Motor neuron (in vitro differentiated cells): ENCODE results near the gene SLC66A1. TPM values are rescaled to one million over a fixed set of nuclear protein-coding genes. Genes with fewer than 3 reads are reported as not detected.

Experiments used
- ATAC-seq, 8 experiments: fragments of 200-7000 bp; cut with Tn5 transposase; replicated peaks in 6 of 8; 2 replicates each; pipeline ENCODE4 v1.8.0; 2021; ENCODE audit warnings: mild to moderate bottlenecking in 8 of 8, moderate library complexity in 8 of 8
- H3K27ac ChIP-seq, 2 donors: fragments of 250-450 bp; sonication (Bioruptor Pico); 2 replicates each; pipeline ENCODE4 v1.9.0; 2021; ENCODE audit warnings: antibody characterized with exemption in 2 of 2, mild to moderate bottlenecking in 2 of 2, moderate library complexity in 1 of 2
- H3K4me1 ChIP-seq, 2 donors: fragments of 250-450 bp; sonication (Bioruptor Pico); replicated peaks in 1 of 2; 2 replicates each; pipeline ENCODE4 v1.6.1; 2021; ENCODE audit warnings: antibody characterized with exemption in 2 of 2, mild to moderate bottlenecking in 2 of 2, moderate library complexity in 1 of 2
- H3K4me3 ChIP-seq, 5 donors: fragments of 250-450 bp; sonication (Bioruptor Pico); 2 replicates each; pipeline ENCODE4 v1.9.0; 2021; ENCODE audit warnings: antibody characterized with exemption in 5 of 5, mild to moderate bottlenecking in 5 of 5, moderate library complexity in 4 of 5
- WGBS, 10 experiments: fragments of 450-650 bp; shearing (Covaris generic); methylation state at CpG; one replicate each; pipeline ENCODE4 v1.0.0; 2022; 5-methylcytosine and 5-hydroxymethylcytosine counted together
- in situ Hi-C, 9 experiments: fragments of 400-800 bp; cut with MboI; loops; one replicate each; pipeline ENCODE4 v1.15.0; 2021; ENCODE audit warnings: low sequenced_read_pairs in 9 of 9, low pct_unique_long_range_greater_than_20kb in 2 of 9; ENCODE audit not compliant: unreplicated experiment in 9 of 9
- total RNA-seq, 8 experiments: library from RNA; unstranded; fragments of 300-600 nt; gene quantifications; 2 replicates each; pipeline versions ENCODE4 v1.2.3 to v1.2.4, GENCODE V29; 2022

Gene SLC66A1
- total RNA-seq, 8 experiments from 2014 or later: 11.2 to 30.1 (median 15.5) TPM

DNA sequence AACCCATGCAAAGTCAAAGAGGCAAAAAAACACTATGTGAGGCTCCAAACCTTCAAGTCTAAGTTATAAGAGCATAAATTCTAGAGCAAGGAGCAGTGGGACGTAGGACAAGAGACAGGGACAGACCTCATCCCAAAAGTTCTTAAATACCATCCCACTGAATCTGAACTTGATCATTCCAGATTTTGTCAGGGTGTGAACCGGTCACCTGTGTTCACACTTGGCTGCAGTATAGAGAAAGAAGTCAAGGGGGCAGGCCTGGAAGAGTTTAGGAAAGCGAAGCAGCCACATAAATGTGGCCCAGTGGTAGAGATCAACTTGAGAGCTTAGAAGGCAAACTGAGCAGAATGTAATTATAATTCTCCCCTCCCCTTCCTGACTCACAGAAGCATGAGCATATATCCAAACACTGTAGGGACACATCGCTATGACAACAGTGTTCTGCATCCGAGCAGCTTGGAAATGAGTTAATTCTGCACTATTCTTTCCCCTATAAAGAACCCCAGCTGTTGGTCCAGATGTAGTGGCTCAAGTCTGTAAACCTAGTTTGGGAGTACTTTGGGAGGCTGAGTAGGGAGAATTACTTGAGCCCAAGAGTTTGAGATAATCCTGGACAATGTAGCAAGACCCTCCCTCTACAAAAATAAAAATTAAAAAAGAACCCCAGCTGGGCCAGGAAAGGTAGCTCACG is 2.9 kb upstream of the SLC66A1 start:
- Histone ChIP-seq H3K4me3 (no peak overlapping the region), H3K27ac (no peak overlapping the region), H3K4me1 (peaks cover 13% of the 10 kb centered on the region in 2 donors)
- 57 to 93% (median 81%) methylated on average over 2 to 6 of the region's 6 CpGs; no CpG with 5 or more reads in 2 of the 10 experiments for WGBS, 10 experiments
- in situ Hi-C loops: loop anchor here in 1 of 9 experiments (10.0 kb wide), 1 partner anchor 54 kb away; the partner anchor contains the start of genes EMC1 and MRTO4
- ATAC-seq: peak in 2 of 8 experiments; percentile 2 to 7

DNA sequence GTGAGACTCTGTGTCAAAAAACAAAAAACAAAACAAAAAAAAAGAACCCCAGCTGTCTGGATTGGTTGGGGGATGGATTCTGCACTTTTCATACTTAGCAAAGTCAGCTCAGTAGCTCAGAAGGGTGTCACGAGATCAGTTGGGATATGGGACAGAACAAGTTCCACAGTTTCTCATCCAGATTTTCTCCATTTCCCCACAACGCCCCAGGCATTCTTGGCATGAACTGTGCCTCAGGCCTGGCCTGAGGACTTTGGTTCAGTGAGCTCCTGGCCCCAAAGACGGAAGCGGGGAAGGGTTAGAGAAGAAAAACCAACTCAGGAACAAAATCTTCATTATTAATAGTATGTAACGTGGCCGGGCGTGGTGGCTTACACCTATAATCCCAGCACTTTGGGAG is 2.1 kb upstream of the SLC66A1 start:
- Histone ChIP-seq H3K4me3 (no peak overlapping the region), H3K4me1 (peaks cover 13% of the 10 kb centered on the region in 2 donors), H3K27ac (no peak overlapping the region)
- in situ Hi-C loops: no loop called here
- no peak for ATAC-seq
- WGBS, 10 experiments: 62 to 93% (median 85%) methylated on average over 1 to 7 of the region's 7 CpGs; no CpG with 5 or more reads in 2 of the 10 experiments

DNA sequence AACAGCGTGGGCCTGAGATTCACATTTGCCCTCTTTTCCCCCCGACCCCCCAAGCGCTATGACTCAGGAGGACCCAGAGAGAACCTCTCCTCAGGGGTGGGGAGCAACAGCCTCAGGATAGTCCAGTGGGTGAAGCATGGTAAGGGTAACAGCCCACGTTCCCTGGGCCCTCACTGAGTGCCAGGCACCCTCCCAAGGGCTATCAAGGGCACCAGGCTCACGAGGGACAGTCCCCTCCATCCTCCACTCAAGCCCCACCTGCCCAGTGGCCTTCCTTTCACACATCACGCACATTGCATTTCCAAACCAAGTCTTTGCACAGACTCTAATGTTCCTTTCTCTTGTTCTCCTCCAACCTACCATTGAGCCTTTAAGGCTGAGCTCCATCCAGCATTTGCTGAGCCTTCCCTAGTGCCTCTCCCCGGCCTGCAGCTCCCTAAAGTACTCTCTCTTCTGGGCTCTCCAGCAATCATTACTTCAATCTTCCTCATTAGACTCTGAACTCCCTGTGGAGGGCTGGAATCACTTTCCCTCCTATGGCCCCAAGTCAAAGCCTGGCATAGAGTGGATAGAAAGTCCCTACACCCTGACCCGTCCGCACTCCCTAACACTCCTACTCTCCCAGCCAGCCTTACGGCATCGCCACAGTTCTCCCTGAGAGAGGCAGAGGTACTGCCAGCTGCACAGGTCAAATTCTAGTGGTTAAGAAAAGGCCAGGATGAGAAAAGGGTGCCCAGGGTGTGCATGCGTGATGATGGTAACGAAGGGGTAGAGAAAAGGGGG is 1.2 kb upstream of the SLC66A1 start:
- peak overlapping the region in 1 of 2 donors; percentile 69 for H3K27ac ChIP-seq
- peak overlapping the region; percentile 64 to 98 (median 81) for H3K4me3 ChIP-seq
- 0 to 41% (median 20%) methylated on average over 2 to 11 of the region's 13 CpGs; no CpG with 5 or more reads in 4 of the 10 experiments for WGBS, 10 experiments
- in situ Hi-C loops: no loop called here
- peak; percentile 1 to 4 (median 2) for ATAC-seq
- H3K4me1 ChIP-seq: peaks cover 13% of the 10 kb centered on the region in 2 donors

DNA sequence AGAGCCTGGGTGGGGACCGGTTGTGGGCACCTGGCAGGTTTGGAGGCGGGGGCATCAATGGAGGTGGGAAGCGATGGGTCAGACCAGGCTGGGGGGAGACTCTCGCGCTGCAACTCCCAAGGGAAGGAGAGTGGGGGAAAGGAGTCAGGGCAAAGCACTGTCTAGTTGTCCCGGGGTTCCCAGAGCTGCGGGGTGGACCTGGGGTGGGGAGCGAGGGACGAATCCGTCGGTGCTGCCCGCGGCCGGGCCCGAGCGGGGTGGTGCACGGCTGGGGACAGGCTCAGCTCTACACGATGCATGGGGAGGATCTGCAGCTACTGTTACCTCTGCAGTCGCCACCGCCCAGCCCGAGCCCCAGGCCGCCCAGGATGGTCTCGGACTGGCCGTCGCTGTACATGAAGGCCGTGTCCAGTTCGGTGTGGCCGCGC is 609 bp upstream of the SLC66A1 start:
- peaks cover 13% of the 10 kb centered on the region in 2 donors for H3K4me1 ChIP-seq
- peak overlapping the region; percentile 64 to 98 (median 81) for H3K4me3 ChIP-seq
- peak overlapping the region; percentile 67 to 69 for H3K27ac ChIP-seq
- peak; percentile 40 to 70 (median 65) for ATAC-seq
- in situ Hi-C loops: no loop called here
- 0% methylated on average over 2 to 10 of the region's 29 CpGs; no CpG with 5 or more reads in 8 of the 10 experiments for WGBS, 10 experiments

DNA sequence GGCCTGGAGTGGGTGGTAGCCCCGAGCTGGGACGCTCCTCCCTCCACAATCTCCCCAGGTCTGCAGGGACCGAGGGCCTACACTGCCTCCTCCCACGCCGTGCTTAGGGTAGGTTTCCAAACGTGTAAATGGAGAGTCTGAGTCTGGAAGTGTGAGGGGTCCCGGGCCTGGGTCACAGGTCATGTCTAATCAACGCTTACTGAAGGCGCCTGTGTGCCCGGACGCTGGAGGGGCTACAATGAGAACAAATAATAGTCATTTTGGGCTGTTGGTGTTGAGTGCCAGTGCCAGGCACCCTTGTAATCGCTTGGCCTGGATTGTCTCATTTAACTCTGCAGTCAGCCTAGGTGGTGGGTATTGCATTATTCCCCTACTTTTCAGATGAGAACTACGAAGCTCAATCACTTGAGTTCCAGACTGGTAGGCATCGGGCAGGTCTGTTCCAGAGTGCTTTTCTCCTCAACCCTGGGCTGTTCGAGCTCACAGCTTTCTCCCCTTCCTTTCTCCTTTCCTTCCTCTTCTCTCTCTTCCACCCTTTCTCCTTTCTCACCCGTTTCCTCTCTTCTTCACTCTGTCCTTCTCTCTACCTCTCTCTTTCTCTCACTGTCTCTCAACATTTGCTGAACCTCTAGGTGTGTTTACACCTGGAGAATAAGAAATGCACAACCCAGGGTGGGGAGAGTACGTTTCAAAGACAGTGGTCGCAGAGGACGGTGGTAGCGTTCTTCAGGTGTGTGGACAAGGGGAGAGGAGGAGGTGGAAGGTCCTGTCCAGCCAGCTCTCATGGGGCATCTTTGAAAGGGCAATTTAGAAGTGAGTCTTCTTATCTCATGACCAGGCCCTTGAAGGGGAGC is 883 bp downstream of the SLC66A1 start:
- WGBS, 10 experiments: 15 to 100% (median 58%) methylated on average over 1 to 14 of the region's 20 CpGs
- no peak for ATAC-seq
- H3K4me1 ChIP-seq: peaks cover 13% of the 10 kb centered on the region in 2 donors
- in situ Hi-C loops: no loop called here
- H3K27ac ChIP-seq: peak overlapping the region in 1 of 2 donors; percentile 51
- H3K4me3 ChIP-seq: peak overlapping the region; percentile 64 to 98 (median 81)

DNA sequence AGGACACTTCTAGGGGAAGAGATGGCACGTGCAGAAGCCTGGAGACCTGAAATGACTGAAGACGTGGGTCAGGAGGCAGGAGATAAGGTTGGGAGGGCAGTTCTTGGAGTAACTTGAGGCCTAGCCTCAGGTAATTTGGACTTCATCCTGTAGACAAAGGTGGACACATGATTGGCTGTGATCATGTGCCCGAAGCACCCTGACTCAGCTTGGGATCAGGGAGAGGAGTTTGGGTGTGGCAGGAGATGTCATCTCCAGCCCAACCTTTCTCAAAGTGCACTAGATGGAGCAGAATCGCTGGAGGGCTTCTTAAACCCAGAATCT is 1.5 kb downstream of the SLC66A1 start:
- in situ Hi-C loops: no loop called here
- WGBS, 10 experiments: 50 to 100% (median 97%) methylated on average over 1 to 4 of the region's 4 CpGs; no CpG with 5 or more reads in 2 of the 10 experiments
- H3K4me1 ChIP-seq: peaks cover 13% of the 10 kb centered on the region in 2 donors
- no peak overlapping the region for H3K27ac ChIP-seq
- H3K4me3 ChIP-seq: no peak overlapping the region
- no peak for ATAC-seq

DNA sequence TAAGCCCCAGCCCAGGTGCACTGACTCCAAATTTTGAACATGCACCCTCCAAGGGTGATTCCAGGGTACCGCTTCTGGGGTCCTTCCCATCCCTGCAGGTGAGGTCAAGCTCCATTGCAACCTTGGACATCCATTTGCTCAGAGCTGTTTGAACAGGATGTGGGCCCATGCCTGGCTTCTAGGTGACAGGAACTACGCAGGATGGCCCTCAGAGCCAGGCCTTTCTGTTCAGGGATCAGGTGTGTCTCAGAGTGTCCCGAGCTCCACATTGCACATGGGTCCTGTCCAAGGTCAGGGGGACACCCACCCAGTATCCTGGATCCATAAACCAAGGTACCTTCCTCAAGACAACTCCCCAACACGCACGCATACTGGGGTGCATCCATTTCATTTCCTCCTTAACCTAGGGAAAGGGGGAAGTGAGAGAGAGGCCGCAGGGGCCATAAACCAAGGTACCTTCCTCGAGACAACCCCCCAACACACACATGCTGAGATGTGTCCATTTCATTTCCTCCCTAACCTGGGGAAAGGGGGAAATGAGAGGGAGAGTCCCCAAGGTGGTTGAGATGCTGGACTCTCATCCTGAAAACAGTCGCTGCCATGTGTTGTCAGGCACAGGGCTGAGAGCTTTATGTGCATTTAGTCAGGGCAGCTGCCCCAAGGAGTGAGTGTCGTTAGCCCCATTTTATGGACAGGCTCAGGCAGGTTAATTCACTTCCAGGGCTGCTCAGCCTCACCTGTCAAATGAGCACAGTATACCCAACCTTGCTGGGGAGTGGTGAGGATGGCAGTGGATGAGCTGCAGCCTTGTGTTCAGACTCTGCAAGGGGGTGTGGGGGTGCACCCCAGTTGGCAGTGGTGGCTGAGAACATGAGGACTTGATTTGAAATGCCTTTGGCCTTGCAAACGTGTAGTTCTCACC is 2.1 kb downstream of the SLC66A1 start:
- no peak for ATAC-seq
- Histone ChIP-seq H3K27ac (no peak overlapping the region), H3K4me1 (peaks cover 13% of the 10 kb centered on the region in 2 donors), H3K4me3 (no peak overlapping the region)
- in situ Hi-C loops: no loop called here
- 67 to 100% (median 93%) methylated on average over 2 to 8 of the region's 10 CpGs; no CpG with 5 or more reads in 3 of the 10 experiments for WGBS, 10 experiments

DNA sequence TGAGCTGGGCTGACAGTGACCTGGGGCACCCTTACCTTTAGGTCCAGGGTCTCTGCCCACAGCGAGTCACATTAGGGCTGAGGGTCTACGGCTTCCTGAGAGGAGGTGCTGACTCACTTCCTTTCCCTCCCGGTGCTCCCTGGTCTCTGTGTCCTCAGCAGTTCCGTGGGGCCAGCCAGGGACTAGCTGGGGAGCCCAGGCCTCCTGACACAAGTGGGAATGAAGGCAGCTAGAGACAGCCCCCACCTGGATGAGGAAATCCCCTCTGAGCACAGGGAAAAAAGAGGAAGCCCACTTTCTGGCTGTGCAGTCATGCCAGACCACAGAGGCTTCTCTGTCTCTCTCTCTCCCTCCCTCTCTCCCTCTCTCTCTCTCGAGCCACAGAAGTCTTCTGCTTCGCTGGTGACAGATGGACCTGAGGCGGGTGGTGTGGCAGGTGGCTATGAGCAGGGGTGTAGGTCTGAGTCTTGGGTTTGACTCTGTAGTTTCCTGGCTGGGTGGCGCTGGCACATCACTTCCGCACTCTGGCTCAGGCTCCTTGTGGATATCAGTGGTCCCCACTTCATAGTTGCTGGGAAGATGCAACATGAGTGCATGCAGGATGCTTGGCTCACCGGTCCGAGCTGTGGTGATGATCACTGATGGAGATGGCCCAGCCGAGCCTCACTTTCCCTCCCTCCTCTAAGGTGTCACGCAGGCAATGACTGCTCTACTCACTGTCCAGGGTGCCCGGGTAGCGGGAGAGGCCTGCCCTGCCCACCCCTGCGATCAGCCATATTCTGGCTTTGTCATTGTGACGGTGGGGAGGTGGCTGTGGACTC is 3.5 kb downstream of the SLC66A1 start:
- no peak for ATAC-seq
- H3K4me3 ChIP-seq: no peak overlapping the region
- in situ Hi-C loops: no loop called here
- 0 to 100% (median 67%) methylated on average over 2 to 9 of the region's 17 CpGs; no CpG with 5 or more reads in 3 of the 10 experiments for WGBS, 10 experiments
- no peak overlapping the region for H3K27ac ChIP-seq
- peaks cover 11% of the 10 kb centered on the region in 2 donors for H3K4me1 ChIP-seq

DNA sequence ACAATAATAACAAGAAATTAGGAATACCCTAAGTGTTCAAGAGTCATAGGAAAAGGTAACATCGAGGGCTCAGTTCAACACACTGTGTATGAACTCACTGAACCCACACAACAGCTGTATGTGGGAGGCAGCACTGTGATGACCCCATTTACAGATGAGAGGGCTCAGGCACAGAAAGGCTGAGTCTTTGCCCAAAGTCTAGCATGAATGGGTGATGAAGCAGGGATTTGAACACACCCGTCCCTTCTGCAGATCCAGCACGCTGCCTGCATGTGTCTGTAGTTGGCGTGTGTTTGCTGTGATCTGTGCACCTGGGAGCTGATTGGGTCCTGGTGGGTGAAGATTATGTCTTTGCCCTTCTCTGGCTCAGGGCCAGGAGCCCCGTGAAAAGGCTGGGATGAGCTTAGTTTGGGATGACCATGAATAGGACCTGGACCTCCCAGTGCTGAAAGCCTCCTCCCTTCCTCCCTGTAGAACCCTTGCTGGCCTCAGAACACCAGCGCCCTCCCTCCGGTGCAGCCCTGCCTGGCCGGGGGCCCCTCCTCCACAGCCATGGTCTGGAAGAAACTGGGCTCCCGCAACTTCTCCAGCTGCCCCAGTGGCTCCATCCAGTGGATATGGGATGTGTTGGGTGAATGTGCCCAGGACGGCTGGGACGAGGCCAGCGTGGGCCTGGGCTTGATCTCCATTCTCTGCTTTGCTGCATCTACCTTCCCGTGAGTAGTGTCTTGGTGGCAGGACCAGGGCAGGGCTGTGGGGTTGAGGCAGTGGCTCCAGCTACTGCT is 5.2 kb downstream of the SLC66A1 start:
- WGBS, 10 experiments: 33 to 100% (median 83%) methylated on average over 1 to 6 of the region's 13 CpGs; no CpG with 5 or more reads in 3 of the 10 experiments
- in situ Hi-C loops: no loop called here
- no peak overlapping the region for H3K4me3 ChIP-seq

DNA sequence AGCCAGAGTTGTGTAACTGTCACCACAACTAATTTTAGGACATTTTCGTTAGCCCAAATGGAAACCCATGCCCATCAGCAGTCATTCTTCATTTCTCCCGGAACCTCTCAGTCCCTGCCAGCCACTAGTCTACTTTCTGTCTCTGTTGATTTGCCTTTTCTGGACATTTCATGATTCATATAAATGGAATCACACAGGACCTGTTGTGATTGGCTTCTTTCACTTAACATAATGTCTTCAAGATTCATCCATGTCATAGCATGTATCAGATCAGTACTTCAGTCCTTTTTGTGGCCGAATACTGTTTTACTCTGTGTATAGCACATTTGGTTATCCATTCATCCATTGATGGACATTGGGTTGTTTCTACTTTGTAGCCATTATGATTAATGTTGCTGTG is 7.1 kb downstream of the SLC66A1 start:
- no peaks in the 10 kb centered on the region for H3K4me1 ChIP-seq
- H3K4me3 ChIP-seq: no peak overlapping the region
- 53 to 100% (median 98%) methylated on average over 1 to 3 of the region's 3 CpGs for WGBS, 10 experiments
- ATAC-seq: no peak
- in situ Hi-C loops: no loop called here
- H3K27ac ChIP-seq: no peak overlapping the region

More for the DNA sequence above, 5.2 kb downstream of the SLC66A1 start:
- Histone ChIP-seq H3K27ac (no peak overlapping the region), H3K4me1 (peaks cover 6 to 7% of the 10 kb centered on the region in 2 donors)
- no peak for ATAC-seq

DNA sequence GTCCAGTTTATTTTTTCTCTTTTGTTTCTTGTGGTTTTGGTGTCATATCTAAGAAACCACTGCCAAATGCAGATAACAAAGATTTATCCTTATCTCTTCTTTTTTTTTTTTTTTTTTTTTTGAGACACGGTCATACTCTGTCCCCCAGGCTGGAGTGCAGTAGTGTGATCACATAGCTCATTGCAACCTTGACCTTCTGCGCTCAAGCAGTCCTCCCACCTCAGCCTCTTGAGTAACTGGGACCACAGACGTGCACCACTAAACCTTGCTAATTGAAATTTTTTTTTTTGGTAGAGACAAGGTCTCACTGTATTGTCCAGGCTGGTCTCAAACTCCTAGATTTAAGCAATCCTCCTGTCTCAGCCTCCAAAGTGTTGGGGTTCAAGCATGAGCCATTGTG is 8.9 kb downstream of the SLC66A1 start:
- Histone ChIP-seq H3K27ac (no peak overlapping the region), H3K4me3 (no peak overlapping the region), H3K4me1 (no peaks in the 10 kb centered on the region)
- in situ Hi-C loops: no loop called here
- WGBS, 10 experiments: 80 to 100% (median 93%) methylated on average over 1 to 3 of the region's 3 CpGs; no CpG with 5 or more reads in 1 of the 10 experiments
- ATAC-seq: no peak
